Hepatocyte (in vitro differentiated cells): ENCODE data around the gene KANTR. TPM values are rescaled to one million over a fixed set of nuclear protein-coding genes. Genes with fewer than 3 reads are reported as not detected.
A peak's percentile ranks its signal among the peaks of the same experiment; 100 is the strongest.

Source experiments
- DNase-seq: peaks from one replicate; pipeline ENCODE4 v3.0.0-alpha.2; 2016; ENCODE audit warnings: low spot score
- H2AFZ ChIP-seq: fragments of 200-600 bp; sonication (generic); 2 replicates; pipeline ENCODE4 v1.6.0; 2016; ENCODE audit warnings: antibody characterized with exemption, mild to moderate bottlenecking
- H3K27ac ChIP-seq: fragments of 200-600 bp; sonication (generic); 2 replicates; pipeline ENCODE4 v1.5.1; 2016; ENCODE audit warnings: mild to moderate bottlenecking
- H3K27me3 ChIP-seq: fragments of 200-600 bp; sonication (generic); 2 replicates; pipeline ENCODE4 v1.6.1; 2016
- H3K36me3 ChIP-seq: fragments of 200-600 bp; sonication (generic); replicated peaks from 2 replicates; pipeline ENCODE4 v1.5.1; 2016; ENCODE audit warnings: low read depth; ENCODE audit not compliant: insufficient read depth
- H3K4me1 ChIP-seq: fragments of 200-600 bp; sonication (generic); 2 replicates; pipeline ENCODE4 v1.5.1; 2016; ENCODE audit warnings: mild to moderate bottlenecking, moderate library complexity; ENCODE audit not compliant: insufficient read depth
- H3K4me2 ChIP-seq: fragments of 200-600 bp; sonication (generic); 2 replicates; pipeline ENCODE4 v1.6.0; 2016
- H3K4me3 ChIP-seq: fragments of 200-600 bp; sonication (generic); 2 replicates; pipeline ENCODE4 v1.5.1; 2016; ENCODE audit warnings: mild to moderate bottlenecking
- H3K79me2 ChIP-seq: fragments of 200-600 bp; sonication (generic); 2 replicates; pipeline ENCODE4 v1.6.0; 2017; ENCODE audit warnings: mild to moderate bottlenecking
- H3K9me2 ChIP-seq: fragments of 200-600 bp; sonication (generic); replicated peaks from 2 replicates; pipeline ENCODE4 v1.6.0; 2017; ENCODE audit warnings: mild to moderate bottlenecking; ENCODE audit not compliant: insufficient read depth
- H3K9me3 ChIP-seq: fragments of 200-600 bp; sonication (generic); 2 replicates; pipeline ENCODE4 v1.5.1; 2016; ENCODE audit warnings: low read depth, mild to moderate bottlenecking
- H4K20me1 ChIP-seq: fragments of 200-600 bp; sonication (generic); 2 replicates; pipeline ENCODE4 v1.6.0; 2016; ENCODE audit warnings: mild to moderate bottlenecking; ENCODE audit not compliant: insufficient read depth, poor library complexity, severe bottlenecking
- CTCF ChIP-seq: fragments of 200-600 bp; sonication (generic); IDR thresholded peaks from 2 replicates; pipeline ENCODE4 v1.5.1; 2016; ENCODE audit warnings: antibody characterized with exemption, mild to moderate bottlenecking; ENCODE audit not compliant: poor library complexity
- EZH2 ChIP-seq: fragments of 200-600 bp; sonication (generic); IDR thresholded peaks from 2 replicates; pipeline ENCODE4 v1.6.1; 2016; ENCODE audit warnings: antibody characterized with exemption, mild to moderate bottlenecking, borderline replicate concordance
- EZH2phosphoT487 ChIP-seq: fragments of 200-600 bp; sonication (generic); IDR thresholded peaks from one replicate; pipeline ENCODE4 v1.6.1; 2018; ENCODE audit warnings: antibody characterized with exemption, mild to moderate bottlenecking, low read depth, moderate library complexity; ENCODE audit not compliant: unreplicated experiment, severe bottlenecking
- WGBS: methylation state at CpG from one replicate; pipeline ENCODE4 v1.1.6; 2016; ENCODE audit warnings: low lambda C conversion rate; ENCODE audit errors: missing lambda C conversion rate; 5-methylcytosine and 5-hydroxymethylcytosine counted together
- polyA plus RNA-seq: library from polyadenylated mRNA; unstranded; fragments of >200 nt; fragmentation: Nextera tagmentation; extraction: Ambion mirVana; gene quantifications from 2 replicates; pipeline ENCODE4 v1.2.1, GENCODE V29; 2016
- total RNA-seq: library from RNA; depleted of rRNA; stranded (reverse); fragments of >200 nt; gene quantifications from 2 replicates; pipeline ENCODE4 v1.2.3, GENCODE V29; 2014

Gene KANTR
- total and polyA plus RNA-seq, 2 experiments from 2014 or later, result 4.0 to 12.5 TPM

- Histone ChIP-seq H3K79me2 (peaks cover 11% of the 10 kb centered on the region), H3K4me1 (no peaks in the 10 kb centered on the region), H4K20me1 (peaks cover 9% of the 10 kb centered on the region), H3K4me2 (peak overlapping the region; percentile 83), H3K36me3 (no peaks in the 10 kb centered on the region), H2AFZ (peak overlapping the region; percentile 63), H3K27ac (peak overlapping the region; percentile 90), H3K4me3 (peak overlapping the region; percentile 28), H3K27me3 (no peaks in the 10 kb centered on the region), H3K9me2 (no peaks in the 10 kb centered on the region), H3K9me3 (no peaks in the 10 kb centered on the region)
- TF ChIP-seq CTCF (no peak), EZH2 (no peak), EZH2phosphoT487 (no peak)
- 65% methylated on average over 50 of the region's 51 CpGs for WGBS
- DNase-seq, result peak; percentile 92
Measured at GRCh38 chrX:53088136-53088974, 5.6 kb upstream of the KANTR start.

GRCh38 chrX:53089224-53089842, 4.6 kb upstream of the KANTR start:
- DNase-seq, result peak; percentile 68
- peak overlapping the region; percentile 63 for H2AFZ ChIP-seq

GRCh38 chrX:53089925-53090324, 4.0 kb upstream of the KANTR start:
- WGBS, result 72% methylated on average over 2 of the region's 2 CpGs
- Histone ChIP-seq H3K27me3 (no peaks in the 10 kb centered on the region), H3K27ac (no peak overlapping the region), H3K79me2 (peaks cover 3% of the 10 kb centered on the region), H3K9me2 (no peaks in the 10 kb centered on the region), H4K20me1 (no peaks in the 10 kb centered on the region), H3K36me3 (no peaks in the 10 kb centered on the region), H2AFZ (no peak overlapping the region), H3K4me1 (no peaks in the 10 kb centered on the region), H3K4me3 (no peak overlapping the region), H3K4me2 (no peak overlapping the region), H3K9me3 (no peaks in the 10 kb centered on the region)
- TF ChIP-seq EZH2phosphoT487 (no peak), CTCF (no peak), EZH2 (no peak)
- no peak for DNase-seq

More at GRCh38 chrX:53089224-53089842, 4.6 kb upstream of the KANTR start:
- Histone ChIP-seq H3K27ac (peak overlapping the region; percentile 85), H3K4me3 (peak overlapping the region; percentile 28), H3K36me3 (no peaks in the 10 kb centered on the region), H3K9me3 (no peaks in the 10 kb centered on the region), H3K79me2 (peaks cover 1% of the 10 kb centered on the region), H3K4me1 (no peaks in the 10 kb centered on the region), H3K27me3 (no peaks in the 10 kb centered on the region), H3K4me2 (peak overlapping the region; percentile 83), H3K9me2 (no peaks in the 10 kb centered on the region), H4K20me1 (no peaks in the 10 kb centered on the region)
- WGBS, result 36% methylated on average over 11 of the region's 11 CpGs
- TF ChIP-seq EZH2 (no peak), EZH2phosphoT487 (no peak), CTCF (peak; percentile 65)
